Stimulated activated naive CD4-positive, alpha-beta T cell treated with Interleukin-2 at 50 U/mL for 16 hours (primary cell): ENCODE results near the gene EVPLL.
"Not testable (repeated sequence)": the region's sequence is repeated elsewhere in the genome, so short reads cannot be mapped to it uniquely, and the experiment has no call there.

Experiments
- DNase-seq: peaks from one replicate; lab custom pipeline; 2025; lab: John Stamatoyannopoulos, UW

EVPLL gene

GRCh38 chr17:18379246-18380146 is 1.9 kb downstream of the EVPLL start:
- DNase-seq: no peak

DNA sequence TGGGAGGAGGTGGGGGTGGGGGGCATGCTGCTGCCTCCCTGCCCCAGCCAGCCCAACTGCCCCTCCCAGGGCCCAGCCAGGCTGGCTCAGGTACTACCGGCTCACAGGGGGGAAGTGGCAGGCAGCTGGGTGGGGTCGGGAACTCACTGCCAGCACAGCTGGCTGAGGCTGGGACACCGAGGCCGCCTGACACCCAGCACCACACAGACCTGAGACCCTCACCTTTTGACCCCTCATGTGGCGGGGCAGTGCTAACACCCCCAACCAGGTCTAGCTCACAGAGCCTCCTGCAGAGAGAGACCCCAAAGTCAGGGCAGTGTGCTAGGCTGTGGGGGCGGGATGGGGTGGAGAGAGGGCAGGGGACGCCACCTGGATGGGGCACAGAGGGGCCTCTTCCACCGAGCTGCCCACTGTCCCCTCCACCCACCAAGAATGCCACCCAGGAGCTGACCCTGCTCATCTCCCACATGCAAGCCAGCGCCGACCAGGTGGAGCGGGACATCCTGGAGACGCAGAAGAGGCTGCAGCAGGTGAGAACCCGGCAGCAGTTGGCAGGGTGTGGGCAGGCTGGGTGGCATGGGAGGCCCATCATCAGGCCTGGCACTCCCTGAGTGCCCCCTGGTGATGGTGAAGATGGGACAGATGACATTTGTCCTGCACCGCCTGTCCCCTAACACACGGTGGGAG is 3.0 kb downstream of the EVPLL start:
- no peak for DNase-seq

GRCh38 chr17:18381158-18381952 is 3.8 kb downstream of the EVPLL start:
- DNase-seq: no peak

DNA sequence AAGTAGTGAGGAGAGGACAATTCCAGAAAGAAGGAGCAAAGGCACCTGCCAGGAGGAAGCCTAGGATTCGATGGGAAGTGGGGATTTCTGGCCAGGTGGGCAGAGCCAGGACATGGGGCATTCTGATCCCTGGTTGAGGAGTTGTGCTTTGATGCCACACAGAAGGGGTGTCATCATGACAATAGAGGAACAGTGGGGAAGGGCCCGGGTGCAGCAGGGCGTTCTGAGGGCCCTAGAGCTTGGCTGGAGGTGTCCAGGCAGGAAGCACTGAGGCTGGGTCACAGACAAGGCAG is 4.3 kb downstream of the EVPLL start:
- no peak for DNase-seq

DNA sequence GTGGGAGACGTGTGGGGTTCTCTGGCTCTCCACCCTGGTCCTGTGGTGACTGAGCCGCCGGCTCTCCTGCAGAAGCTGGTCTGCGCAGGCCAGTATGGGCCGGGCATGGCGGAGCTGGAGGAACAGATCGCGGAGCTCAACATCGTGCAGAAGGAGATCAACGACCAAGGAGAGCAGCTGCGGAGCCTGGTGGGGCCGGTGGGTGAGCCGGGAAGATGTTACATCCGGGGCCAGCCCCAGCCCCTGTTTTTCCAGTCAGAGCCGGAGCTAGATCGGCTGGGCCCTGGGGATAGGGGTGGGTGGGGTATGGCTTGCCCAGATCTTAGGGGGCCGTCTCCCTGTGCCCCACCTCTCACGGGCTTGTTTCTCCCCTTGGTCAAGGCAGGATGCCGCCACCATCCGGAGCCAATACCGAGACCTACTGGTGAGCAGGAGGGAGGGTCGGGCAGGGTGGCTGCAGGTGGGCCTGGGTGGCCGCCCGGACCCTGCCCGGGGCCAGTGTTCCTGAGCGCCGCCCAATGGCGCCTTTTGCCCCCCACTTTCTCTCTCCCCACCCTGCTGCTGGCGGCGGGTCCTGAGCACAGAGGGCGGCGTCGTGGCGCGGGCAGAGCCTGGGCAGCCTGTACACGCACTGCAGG is 5.0 kb downstream of the EVPLL start:
- no peak for DNase-seq

DNA sequence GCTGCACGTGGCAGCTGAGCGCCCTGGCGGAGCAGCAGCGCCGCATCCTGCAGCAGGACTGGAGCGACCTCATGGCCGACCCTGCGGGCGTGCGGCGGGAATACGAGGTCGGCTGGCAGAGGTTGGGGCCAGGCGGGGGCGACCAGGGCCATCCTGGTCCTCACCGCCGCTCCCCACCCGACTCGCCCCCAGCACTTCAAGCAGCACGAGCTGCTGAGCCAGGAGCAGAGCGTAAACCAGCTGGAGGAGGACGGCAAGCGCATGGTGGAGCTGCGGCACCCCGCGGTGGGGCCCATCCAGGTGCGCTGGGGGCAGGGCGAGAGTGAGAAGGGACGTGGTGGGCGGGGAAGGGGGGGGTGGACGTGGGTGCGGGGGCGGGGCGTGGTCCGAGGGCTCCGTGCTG is 5.5 kb downstream of the EVPLL start:
- DNase-seq: not testable (repeated sequence)

- DNase-seq: not testable (repeated sequence)
Measured at GRCh38 chr17:18384271-18384670, 6.7 kb downstream of the EVPLL start.

GRCh38 chr17:18387583-18387982 is 10.0 kb downstream of the EVPLL start:
- not testable (repeated sequence) for DNase-seq

- DNase-seq: not testable (repeated sequence)
Measured at GRCh38 chr17:18388266-18388665, 10.7 kb downstream of the EVPLL start.

DNA sequence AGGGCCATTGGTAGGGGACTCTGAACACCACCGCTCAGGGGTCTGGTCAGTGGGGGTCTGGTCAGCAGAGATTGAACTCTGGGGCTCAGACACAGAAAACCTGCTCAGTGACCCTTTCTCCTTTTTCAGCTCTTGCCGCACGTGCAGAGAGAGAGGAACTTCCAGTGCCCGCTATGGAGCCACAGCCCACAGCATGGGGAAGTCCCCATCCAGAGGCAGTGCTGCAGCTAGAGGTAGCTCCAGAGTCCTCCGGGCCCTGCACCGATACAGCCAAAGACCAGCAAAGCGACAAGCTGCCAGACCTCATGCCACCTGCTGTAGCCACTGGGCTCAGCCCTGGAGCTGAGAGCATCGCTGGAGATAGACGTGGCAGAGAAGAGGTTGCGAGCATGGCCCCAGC is 11.2 kb downstream of the EVPLL start:
- DNase-seq: not testable (repeated sequence)

- not testable (repeated sequence) for DNase-seq
Measured at GRCh38 chr17:18401872-18402590, 24.5 kb downstream of the EVPLL start.

DNA sequence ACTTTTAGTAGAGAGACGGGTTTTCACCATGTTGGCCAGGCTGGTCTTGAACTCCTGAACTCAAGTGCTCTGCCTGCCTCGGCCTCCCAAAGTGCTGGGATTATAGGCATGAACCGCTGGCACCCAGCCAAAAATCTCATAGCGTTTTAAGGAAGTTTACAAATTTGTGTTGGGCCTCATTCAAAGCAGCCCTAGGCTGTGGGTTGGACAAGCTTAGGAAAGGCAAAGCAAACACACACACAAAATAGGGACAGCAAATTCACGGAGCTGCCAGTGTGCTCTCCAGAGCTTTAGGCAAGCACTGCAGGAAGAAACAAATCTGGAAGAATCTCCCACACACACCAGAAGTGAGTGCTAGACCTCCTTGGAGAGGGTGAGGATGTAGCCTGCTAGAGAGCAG is 25.6 kb downstream of the EVPLL start:
- DNase-seq: not testable (repeated sequence)

GRCh38 chr17:18403604-18404003 is 26.0 kb downstream of the EVPLL start:
- DNase-seq: not testable (repeated sequence)

DNA sequence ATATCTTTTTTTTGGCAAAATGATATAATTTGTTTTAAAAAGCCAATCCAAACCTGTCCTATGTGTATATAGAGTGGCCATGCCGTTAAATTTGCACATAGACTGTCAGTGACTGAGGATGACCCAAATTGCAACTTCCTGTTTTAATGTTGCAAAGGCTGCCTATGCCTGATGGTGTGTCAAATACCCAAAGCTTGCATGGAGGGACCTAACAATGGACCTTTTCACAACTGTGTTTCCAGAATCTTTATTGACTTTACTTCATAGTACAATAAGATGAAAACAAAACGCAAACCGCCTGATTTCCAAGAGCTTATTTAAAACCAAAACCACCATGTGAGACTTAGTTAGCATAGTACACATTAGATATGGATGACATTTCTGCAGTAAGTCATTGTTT is 31.3 kb downstream of the EVPLL start:
- DNase-seq: not testable (repeated sequence)

GRCh38 chr17:18409321-18409720 is 31.7 kb downstream of the EVPLL start:
- not testable (repeated sequence) for DNase-seq

DNA sequence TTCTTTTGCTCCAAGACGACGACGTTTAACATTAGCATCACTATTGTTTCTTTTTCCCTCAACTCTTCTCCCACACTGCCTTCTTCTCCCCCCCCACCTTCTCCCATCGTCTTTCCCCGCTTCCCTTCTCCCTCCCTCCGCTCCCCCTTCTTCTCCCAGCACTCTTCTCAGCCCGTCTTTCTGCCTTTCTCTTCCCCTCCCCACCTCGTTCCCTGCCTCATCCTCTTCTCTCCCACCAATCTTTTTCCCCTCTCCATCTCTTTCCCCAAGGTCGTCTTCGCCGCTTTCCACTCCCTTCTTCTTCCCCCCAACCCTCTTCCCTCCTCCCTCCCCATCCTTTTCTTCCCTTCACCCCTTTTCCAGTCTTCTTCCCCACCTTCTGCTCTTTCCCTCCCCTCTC is 33.2 kb downstream of the EVPLL start:
- not testable (repeated sequence) for DNase-seq

- not testable (repeated sequence) for DNase-seq
Measured at GRCh38 chr17:18411377-18411864, 33.8 kb downstream of the EVPLL start.

- DNase-seq: not testable (repeated sequence)
Measured at GRCh38 chr17:18412001-18412538, 34.5 kb downstream of the EVPLL start.

DNA sequence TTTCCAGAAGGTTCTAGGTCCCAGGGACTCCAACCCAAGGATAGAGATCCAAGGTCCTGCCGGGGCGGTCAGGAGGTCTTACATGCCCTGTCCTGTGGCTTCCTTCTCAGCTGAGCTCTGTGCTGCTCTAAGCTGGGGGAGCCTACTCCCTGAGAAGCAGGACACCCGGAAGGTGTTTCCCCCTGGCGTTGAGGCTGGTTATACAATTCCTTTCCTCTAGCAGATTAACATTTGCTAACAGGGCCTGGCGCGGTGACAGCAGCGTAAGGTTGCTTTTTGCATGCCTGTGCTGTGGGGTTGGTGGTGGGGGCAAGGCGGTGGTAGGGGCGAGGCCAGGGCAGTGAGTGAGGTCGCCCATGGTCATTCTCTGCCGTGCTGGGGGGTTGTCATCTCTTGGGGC is 43.9 kb downstream of the EVPLL start:
- not testable (repeated sequence) for DNase-seq

DNA sequence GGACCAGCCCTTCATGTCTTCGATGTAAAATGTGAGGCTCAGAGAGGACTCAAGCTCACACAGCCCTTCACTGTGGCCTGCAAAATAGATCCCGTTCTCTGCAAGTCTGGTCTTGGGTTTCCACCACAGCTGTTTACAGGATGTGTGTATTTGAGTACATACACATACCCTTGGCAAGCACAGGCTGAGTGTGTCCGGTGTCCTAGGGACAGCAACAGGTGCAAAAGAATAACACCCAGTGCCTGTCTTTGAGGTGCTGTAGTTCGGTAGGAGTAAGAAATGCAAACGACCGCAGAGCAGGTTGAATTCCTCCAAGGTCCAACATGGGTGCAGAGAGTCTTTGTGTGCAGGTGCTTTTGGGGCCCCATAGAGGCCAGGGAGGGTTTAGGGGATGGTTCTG is 44.9 kb downstream of the EVPLL start:
- not testable (repeated sequence) for DNase-seq

- not testable (repeated sequence) for DNase-seq
Measured at GRCh38 chr17:18423015-18423414, 45.4 kb downstream of the EVPLL start.
